ENCODE data around the gene RNF4.

GRCh38 chr4:2424581-2424980 is 44.3 kb upstream of the RNF4 start:
- TF ChIP-seq FOXM1 (IDR thresholded peaks at IDR 0.05; ENCODE audit: borderline replicate concordance), result no peak
- no peak for TF ChIP-seq HDGF (IDR thresholded peaks at IDR 0.05; ENCODE audit: borderline replicate concordance)
- TF ChIP-seq SUZ12 (IDR thresholded peaks at IDR 0.05), result no peak
- no peak for TF ChIP-seq SP1 (IDR thresholded peaks at IDR 0.05)
- TF ChIP-seq NFRKB (IDR thresholded peaks at IDR 0.05), result no peak
- TF ChIP-seq TARDBP (IDR thresholded peaks at IDR 0.05), result no peak
- TF ChIP-seq, protein P1, sequence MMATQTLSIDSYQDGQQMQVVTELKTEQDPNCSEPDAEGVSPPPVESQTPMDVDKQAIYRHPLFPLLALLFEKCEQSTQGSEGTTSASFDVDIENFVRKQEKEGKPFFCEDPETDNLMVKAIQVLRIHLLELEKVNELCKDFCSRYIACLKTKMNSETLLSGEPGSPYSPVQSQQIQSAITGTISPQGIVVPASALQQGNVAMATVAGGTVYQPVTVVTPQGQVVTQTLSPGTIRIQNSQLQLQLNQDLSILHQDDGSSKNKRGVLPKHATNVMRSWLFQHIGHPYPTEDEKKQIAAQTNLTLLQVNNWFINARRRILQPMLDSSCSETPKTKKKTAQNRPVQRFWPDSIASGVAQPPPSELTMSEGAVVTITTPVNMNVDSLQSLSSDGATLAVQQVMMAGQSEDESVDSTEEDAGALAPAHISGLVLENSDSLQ (IDR thresholded peaks at IDR 0.05), result no peak
- no peak for TF ChIP-seq FOXA1 (IDR thresholded peaks at IDR 0.05)
- no peak for TF ChIP-seq ARNT (IDR thresholded peaks at IDR 0.05)
- TF ChIP-seq BHLHE40 (IDR thresholded peaks at IDR 0.05; ENCODE audit: borderline replicate concordance), result no peak
- TF ChIP-seq CTBP1 (IDR thresholded peaks at IDR 0.05; ENCODE audit: borderline replicate concordance), result no peak
